IMR-90 (cell line): ENCODE measurements around the gene CTAGE6.
"Not testable (repeated sequence)": the region's sequence is repeated elsewhere in the genome, so short reads cannot be mapped to it uniquely, and the experiment has no call there.

Experiments
- BHLHE40 ChIP-seq: fragments of 150-350 bp; IDR thresholded peaks from 2 replicates; pipeline ENCODE4 v1.6.1; 2016; ENCODE audit warnings: mild to moderate bottlenecking, low read depth, low read length
- CTCF ChIP-seq: conservative IDR thresholded peaks from 2 replicates; pipeline ENCODE4 v1.5.1; 2012; ENCODE audit warnings: mild to moderate bottlenecking, low read depth, low read length, improper control_type of control experiment
- MAZ ChIP-seq: IDR thresholded peaks from 2 replicates; pipeline ENCODE4 v1.6.1; 2012; ENCODE audit warnings: low read depth, mild to moderate bottlenecking, low read length, improper control_type of control experiment, moderate library complexity, borderline replicate concordance
- POLR2A ChIP-seq: IDR thresholded peaks from 2 replicates; pipeline ENCODE4 v1.6.1; 2012; ENCODE audit warnings: mild to moderate bottlenecking, low read depth, low read length
- RAD21 ChIP-seq: IDR thresholded peaks from 2 replicates; pipeline ENCODE4 v1.6.1; 2012; ENCODE audit warnings: low read length, improper control_type of control experiment
- RFX5 ChIP-seq: IDR thresholded peaks from 2 replicates; pipeline ENCODE4 v1.8.0; 2012; ENCODE audit warnings: low read depth, mild to moderate bottlenecking, low read length, moderate library complexity
- SMC3 ChIP-seq: fragments of 150-350 bp; IDR thresholded peaks from 2 replicates; pipeline ENCODE4 v1.6.1; 2016; ENCODE audit warnings: low read depth, mild to moderate bottlenecking, antibody characterized with exemption, low read length, moderate library complexity
- TF ChIP-seq, protein P1 (sequence below): fragments of 150-350 bp; IDR thresholded peaks from 2 replicates; pipeline ENCODE4 v1.6.1; 2017; ENCODE audit warnings: mild to moderate bottlenecking, antibody characterized with exemption, low read length, low read depth
- TF ChIP-seq, protein P2 (sequence below): fragments of 150-350 bp; IDR thresholded peaks from 2 replicates; pipeline ENCODE4 v1.6.1; 2016; ENCODE audit warnings: low read depth, mild to moderate bottlenecking, low read length, moderate library complexity, borderline replicate concordance

DNA sequence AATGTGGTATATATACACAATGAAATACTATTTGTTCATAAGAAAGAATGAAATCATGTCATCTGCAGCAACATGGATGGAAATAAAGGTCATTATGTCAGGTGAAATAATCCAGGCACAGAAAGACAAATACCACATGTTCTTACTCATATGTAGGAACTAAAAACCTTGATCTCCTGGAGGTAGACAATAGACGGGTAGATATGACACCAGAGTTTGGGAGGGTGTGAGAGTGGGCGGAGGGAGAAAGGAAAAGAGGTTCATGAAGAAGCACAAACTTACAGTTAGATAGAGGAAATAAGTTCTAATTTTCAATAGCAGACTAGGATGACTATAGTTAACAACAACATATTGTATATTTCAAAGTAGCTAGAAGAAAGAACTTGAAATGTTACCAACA, 22.1 kb upstream of the CTAGE6 start:
- TF ChIP-seq CTCF, RAD21, POLR2A, RFX5, SMC3, MAZ, BHLHE40: not testable (repeated sequence)
- TF ChIP-seq, protein P1, sequence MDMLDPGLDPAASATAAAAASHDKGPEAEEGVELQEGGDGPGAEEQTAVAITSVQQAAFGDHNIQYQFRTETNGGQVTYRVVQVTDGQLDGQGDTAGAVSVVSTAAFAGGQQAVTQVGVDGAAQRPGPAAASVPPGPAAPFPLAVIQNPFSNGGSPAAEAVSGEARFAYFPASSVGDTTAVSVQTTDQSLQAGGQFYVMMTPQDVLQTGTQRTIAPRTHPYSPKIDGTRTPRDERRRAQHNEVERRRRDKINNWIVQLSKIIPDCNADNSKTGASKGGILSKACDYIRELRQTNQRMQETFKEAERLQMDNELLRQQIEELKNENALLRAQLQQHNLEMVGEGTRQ, result not testable (repeated sequence)
- TF ChIP-seq, protein P2, sequence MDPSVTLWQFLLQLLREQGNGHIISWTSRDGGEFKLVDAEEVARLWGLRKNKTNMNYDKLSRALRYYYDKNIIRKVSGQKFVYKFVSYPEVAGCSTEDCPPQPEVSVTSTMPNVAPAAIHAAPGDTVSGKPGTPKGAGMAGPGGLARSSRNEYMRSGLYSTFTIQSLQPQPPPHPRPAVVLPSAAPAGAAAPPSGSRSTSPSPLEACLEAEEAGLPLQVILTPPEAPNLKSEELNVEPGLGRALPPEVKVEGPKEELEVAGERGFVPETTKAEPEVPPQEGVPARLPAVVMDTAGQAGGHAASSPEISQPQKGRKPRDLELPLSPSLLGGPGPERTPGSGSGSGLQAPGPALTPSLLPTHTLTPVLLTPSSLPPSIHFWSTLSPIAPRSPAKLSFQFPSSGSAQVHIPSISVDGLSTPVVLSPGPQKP, result not testable (repeated sequence)
